PC-3 (cell line): ENCODE data around the gene PDXK. TPM values are rescaled to one million over a fixed set of nuclear protein-coding genes. Genes with fewer than 3 reads are reported as not detected.

ENCODE experiments used
- ATAC-seq: fragments of 200-7000 bp; cut with Tn5 transposase; 2 replicates; pipeline ENCODE4 v1.9.1; 2020; ENCODE audit warnings: mild to moderate bottlenecking, moderate library complexity
- BruUV-seq: library from RNA; stranded (reverse); fragments of 400-500 nt; replicated peaks from 2 replicates; lab custom pipeline; 2021; lab: Mats Ljungman, UMichigan
- CTCF ChIA-PET: fragments of 300-600 bp; sonication (Branson Sonifier 250); formaldehyde crosslinking; loops from one replicate; lab custom pipeline; 2022; ENCODE audit warnings: antibody characterized with exemption; lab: Charles Lee
- POLR2A ChIA-PET: fragments of 300-600 bp; sonication (Branson Sonifier 250); formaldehyde crosslinking; loops from one replicate; lab custom pipeline; 2022; ENCODE audit warnings: antibody characterized with exemption; ENCODE audit not compliant: unreplicated experiment; lab: Charles Lee
- DNase-seq: peaks from one replicate; pipeline ENCODE4 v3.0.0-alpha.2; 2015
- H2AFZ ChIP-seq: fragments of 300-600 bp; sonication (generic); 2 replicates; pipeline ENCODE4 v1.6.0; 2016; ENCODE audit warnings: antibody characterized with exemption, low read length
- H3F3A ChIP-seq: fragments of 300-600 bp; sonication (generic); one replicate; pipeline ENCODE4 v1.6.0; 2017; ENCODE audit warnings: antibody characterized with exemption, low read length, control low read depth, mild to moderate bottlenecking; ENCODE audit not compliant: unreplicated experiment
- H3K27ac ChIP-seq: fragments of 300-600 bp; sonication (generic); 2 replicates; pipeline ENCODE4 v1.5.1; 2016; ENCODE audit warnings: mild to moderate bottlenecking, low read length
- H3K27me3 ChIP-seq: fragments of 300-600 bp; sonication (generic); 2 replicates; pipeline ENCODE4 v1.6.1; 2016; ENCODE audit warnings: low read length, mixed read lengths
- H3K36me3 ChIP-seq: fragments of 300-600 bp; sonication (generic); 2 replicates; pipeline ENCODE4 v1.6.1; 2016; ENCODE audit warnings: low read depth, mixed run types, low read length, mixed read lengths
- H3K4me1 ChIP-seq: fragments of 300-600 bp; sonication (generic); 2 replicates; pipeline ENCODE4 v1.5.1; 2016; ENCODE audit warnings: low read length; ENCODE audit not compliant: insufficient read depth
- H3K4me2 ChIP-seq: fragments of 300-600 bp; sonication (generic); 2 replicates; pipeline ENCODE4 v1.6.0; 2016; ENCODE audit warnings: low read length
- H3K4me3 ChIP-seq: fragments of 300-600 bp; sonication (generic); 2 replicates; pipeline ENCODE4 v1.5.1; 2016; ENCODE audit warnings: mild to moderate bottlenecking, low read length, mixed read lengths
- H3K79me2 ChIP-seq: fragments of 300-600 bp; sonication (generic); 2 replicates; pipeline ENCODE4 v1.6.1; 2017; ENCODE audit warnings: low read length, mixed read lengths
- H3K9ac ChIP-seq: fragments of 300-600 bp; sonication (generic); 2 replicates; pipeline ENCODE4 v1.6.0; 2016; ENCODE audit warnings: mild to moderate bottlenecking, low read length
- H3K9me2 ChIP-seq: fragments of 300-600 bp; sonication (generic); replicated peaks from 2 replicates; pipeline ENCODE4 v1.6.1; 2016; ENCODE audit warnings: mixed run types, low read length, mixed read lengths
- H3K9me3 ChIP-seq: fragments of 300-600 bp; sonication (generic); 2 replicates; pipeline ENCODE4 v1.6.1; 2016; ENCODE audit warnings: low read length, mixed read lengths
- H4K20me1 ChIP-seq: fragments of 300-600 bp; sonication (generic); 2 replicates; pipeline ENCODE4 v1.6.1; 2016; ENCODE audit warnings: low read length, mixed read lengths
- EZH2 ChIP-seq: fragments of 300-600 bp; sonication (generic); IDR thresholded peaks from one replicate; pipeline ENCODE4 v1.6.1; 2017; ENCODE audit warnings: antibody characterized with exemption, mild to moderate bottlenecking, low read length; ENCODE audit not compliant: unreplicated experiment
- EZH2phosphoT487 ChIP-seq: fragments of 300-600 bp; sonication (generic); IDR thresholded peaks from 2 replicates; pipeline ENCODE4 v1.6.1; 2018; ENCODE audit warnings: mild to moderate bottlenecking, antibody characterized with exemption, low read length, borderline replicate concordance
- intact Hi-C: fragments of 100-400 bp; cut with micrococcal nuclease; formaldehyde crosslinking; loops from 2 replicates; pipeline ENCODE4 v1.9.0; 2023
- total RNA-seq: library from RNA; depleted of rRNA; stranded (reverse); fragments of >200 nt; gene quantifications from 2 replicates; pipeline ENCODE4 v1.2.3, GENCODE V29; 2014
- TF ChIP-seq, protein P1 (sequence below): fragments of 300-600 bp; sonication (generic); conservative IDR thresholded peaks from 2 replicates; pipeline ENCODE4 v1.5.1; 2017; ENCODE audit warnings: antibody characterized with exemption, low read depth, mild to moderate bottlenecking, low read length

The PDXK gene
- total RNA-seq, 1 experiment from 2014 or later = 464 TPM

GRCh38 chr21:43762303-43763128 is 43.6 kb downstream of the PDXK start:
- no peaks in the 10 kb centered on the region for H4K20me1 ChIP-seq
- POLR2A ChIA-PET = no interaction called here
- peaks cover 19% of the 10 kb centered on the region for H3K4me1 ChIP-seq
- no peaks in the 10 kb centered on the region for H3K79me2 ChIP-seq
- no peaks in the 10 kb centered on the region for H3K27me3 ChIP-seq
- no peak overlapping the region for H2AFZ ChIP-seq
- H3K9ac ChIP-seq = no peak overlapping the region
- H3K27ac ChIP-seq = no peak overlapping the region
- peaks cover 49% of the 10 kb centered on the region for H3K36me3 ChIP-seq
- no peak overlapping the region for H3K4me3 ChIP-seq
- DNase-seq = peak; percentile 37
- ATAC-seq = no peak
- intact Hi-C loops = no loop called here
- no peak for TF ChIP-seq EZH2
- TF ChIP-seq EZH2phosphoT487 = no peak
- TF ChIP-seq, protein P1, sequence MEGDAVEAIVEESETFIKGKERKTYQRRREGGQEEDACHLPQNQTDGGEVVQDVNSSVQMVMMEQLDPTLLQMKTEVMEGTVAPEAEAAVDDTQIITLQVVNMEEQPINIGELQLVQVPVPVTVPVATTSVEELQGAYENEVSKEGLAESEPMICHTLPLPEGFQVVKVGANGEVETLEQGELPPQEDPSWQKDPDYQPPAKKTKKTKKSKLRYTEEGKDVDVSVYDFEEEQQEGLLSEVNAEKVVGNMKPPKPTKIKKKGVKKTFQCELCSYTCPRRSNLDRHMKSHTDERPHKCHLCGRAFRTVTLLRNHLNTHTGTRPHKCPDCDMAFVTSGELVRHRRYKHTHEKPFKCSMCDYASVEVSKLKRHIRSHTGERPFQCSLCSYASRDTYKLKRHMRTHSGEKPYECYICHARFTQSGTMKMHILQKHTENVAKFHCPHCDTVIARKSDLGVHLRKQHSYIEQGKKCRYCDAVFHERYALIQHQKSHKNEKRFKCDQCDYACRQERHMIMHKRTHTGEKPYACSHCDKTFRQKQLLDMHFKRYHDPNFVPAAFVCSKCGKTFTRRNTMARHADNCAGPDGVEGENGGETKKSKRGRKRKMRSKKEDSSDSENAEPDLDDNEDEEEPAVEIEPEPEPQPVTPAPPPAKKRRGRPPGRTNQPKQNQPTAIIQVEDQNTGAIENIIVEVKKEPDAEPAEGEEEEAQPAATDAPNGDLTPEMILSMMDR = no peak
- CTCF ChIA-PET = no interaction called here
- no peaks in the 10 kb centered on the region for H3K9me3 ChIP-seq
- H3K4me2 ChIP-seq = no peak overlapping the region
- no TSS peak for BruUV-seq
- H3K9me2 ChIP-seq = no peaks in the 10 kb centered on the region
- peaks cover 5% of the 10 kb centered on the region for H3F3A ChIP-seq

- ChIA-PET POLR2A (no interaction called here), CTCF (no interaction called here)
- Histone ChIP-seq H3K9me2 (no peaks in the 10 kb centered on the region), H3K27me3 (no peaks in the 10 kb centered on the region), H3F3A (peaks cover 5% of the 10 kb centered on the region), H3K79me2 (no peaks in the 10 kb centered on the region), H3K9me3 (no peaks in the 10 kb centered on the region), H3K36me3 (peaks cover 35% of the 10 kb centered on the region), H3K4me3 (no peak overlapping the region), H3K27ac (peak overlapping the region; percentile 45; the same call in 1 of the 2 replicates), H3K4me1 (peaks cover 33% of the 10 kb centered on the region), H3K4me2 (no peak overlapping the region), H4K20me1 (no peaks in the 10 kb centered on the region), H3K9ac (no peak overlapping the region), H2AFZ (no peak overlapping the region)
- TF ChIP-seq EZH2 = no peak
- TF ChIP-seq, protein P1 = no peak
- TF ChIP-seq EZH2phosphoT487 = no peak
- BruUV-seq = no TSS peak
- intact Hi-C loops = no loop called here
- ATAC-seq = no peak
- DNase-seq = no peak
Measured at GRCh38 chr21:43763901-43764523, 45.1 kb downstream of the PDXK start.
